B cell (primary cell): Measurements from ENCODE around the gene UBXN6. TPM values are rescaled to one million over a fixed set of nuclear protein-coding genes. Genes with fewer than 3 reads are reported as not detected.

Experiments used
- ATAC-seq: fragments of 200-7000 bp; cut with Tn5 transposase; one replicate; pipeline ENCODE4 v1.10.0; 2021; ENCODE audit warnings: low read depth, mild to moderate bottlenecking, moderate number of reproducible peaks, moderate library complexity
- CTCF ChIA-PET: fragments of 350-600 bp; sonication (Branson Sonifier 250); formaldehyde crosslinking; loops from one replicate; lab custom pipeline; 2021; ENCODE audit warnings: antibody characterized with exemption, inconsistent platforms; lab: Charles Lee
- POLR2A ChIA-PET: fragments of 350-600 bp; sonication (Branson Sonifier 250); formaldehyde crosslinking; loops from one replicate; lab custom pipeline; 2021; ENCODE audit warnings: antibody characterized with exemption; lab: Charles Lee
- DNase-seq: peaks from one replicate; pipeline ENCODE4 v3.0.0; 2013
- H2AFZ ChIP-seq: 2 replicates; pipeline ENCODE4 v1.6.1; 2012; ENCODE audit warnings: mild to moderate bottlenecking, low read depth, low read length; ENCODE audit not compliant: insufficient read depth, poor library complexity, severe bottlenecking
- H3K27ac ChIP-seq, 2 donors: 1 replicate in 1 of 2; 2 replicates in 1 of 2; pipeline ENCODE4 v1.5.1; 2012 to 2013; ENCODE audit warnings: low read length in 2 of 2, mild to moderate bottlenecking in 2 of 2, moderate library complexity in 1 of 2
- H3K27me3 ChIP-seq, 4 experiments: fragments of 200-600 bp in 1 of 4; sonication (generic) in 1 of 4; replicated peaks in 1 of 4; 1 replicate in 2 of 4; 2 replicates in 2 of 4; pipeline versions ENCODE4 v1.6.1 to v1.7.0; 2013 to 2016; ENCODE audit warnings: low read length in 3 of 4, mild to moderate bottlenecking in 2 of 4, mixed read lengths in 1 of 4, moderate library complexity in 1 of 4; ENCODE audit not compliant: insufficient read depth in 4 of 4, control insufficient read depth in 3 of 4; ENCODE audit errors: control extremely low read depth in 1 of 4
- H3K36me3 ChIP-seq, 2 experiments: replicated peaks in 1 of 2; 1 replicate in 1 of 2; 2 replicates in 1 of 2; pipeline versions ENCODE4 v1.6.1 to v1.7.1; 2013; ENCODE audit warnings: low read length in 1 of 2; ENCODE audit not compliant: insufficient read depth in 2 of 2, control insufficient read depth in 1 of 2; ENCODE audit errors: control extremely low read depth in 1 of 2, extremely low read depth in 1 of 2
- H3K4me1 ChIP-seq, 2 donors: fragments of 200-600 bp in 1 of 2; sonication (generic) in 1 of 2; 1 replicate in 1 of 2; 2 replicates in 1 of 2; pipeline versions ENCODE4 v1.5.1 to v1.6.1; 2013 to 2017; ENCODE audit warnings: low read length in 2 of 2; ENCODE audit not compliant: control insufficient read depth in 2 of 2, insufficient read depth in 2 of 2
- H3K4me2 ChIP-seq: replicated peaks from 2 replicates; pipeline ENCODE3; 2012; ENCODE audit warnings: mild to moderate bottlenecking, low read depth, low read length; ENCODE audit not compliant: poor library complexity, severe bottlenecking
- H3K4me3 ChIP-seq, 5 experiments: fragments of 200-600 bp in 1 of 5; sonication (generic) in 1 of 5; 1 replicate in 3 of 5; 2 replicates in 2 of 5; pipeline versions ENCODE4 v1.5.1 to v1.7.0; 2011 to 2016; ENCODE audit warnings: low read length in 4 of 5, mild to moderate bottlenecking in 4 of 5, low read depth in 2 of 5, control low read depth in 1 of 5, moderate library complexity in 1 of 5; ENCODE audit not compliant: insufficient read depth in 1 of 5; ENCODE audit errors: control extremely low read depth in 1 of 5, extremely low read depth in 1 of 5
- H3K79me2 ChIP-seq: fragments of 200-600 bp; sonication (generic); one replicate; pipeline ENCODE4 v1.6.0; 2016; ENCODE audit warnings: low read length; ENCODE audit not compliant: control insufficient read depth, insufficient read depth
- H3K9ac ChIP-seq: fragments of 200-600 bp; sonication (generic); 2 replicates; pipeline ENCODE4 v1.6.1; 2017; ENCODE audit warnings: mild to moderate bottlenecking, low read length, moderate library complexity
- H3K9me3 ChIP-seq, 3 donors: one replicate each; pipeline versions ENCODE4 v1.6.1 to v1.7.1; 2013; ENCODE audit warnings: low read length in 2 of 3; ENCODE audit not compliant: control insufficient read depth in 2 of 3, insufficient read depth in 1 of 3; ENCODE audit errors: control extremely low read depth in 1 of 3
- H4K20me1 ChIP-seq: 2 replicates; pipeline ENCODE4 v1.6.0; 2012; ENCODE audit warnings: mild to moderate bottlenecking, low read length; ENCODE audit not compliant: insufficient read depth, control insufficient read depth, poor library complexity, severe bottlenecking
- H3K27ac Mint-ChIP-seq: one replicate; pipeline ENCODE4 v1.8.0; 2021; ENCODE audit warnings: mixed read lengths
- H3K27me3 Mint-ChIP-seq: one replicate; pipeline ENCODE4 v1.8.0; 2021; ENCODE audit warnings: mixed read lengths
- H3K4me1 Mint-ChIP-seq: one replicate; pipeline ENCODE4 v1.8.0; 2021; ENCODE audit warnings: mixed read lengths
- H3K4me3 Mint-ChIP-seq: one replicate; pipeline ENCODE4 v1.8.0; 2021; ENCODE audit warnings: mixed read lengths
- H3K9me3 Mint-ChIP-seq: one replicate; pipeline ENCODE4 v1.8.0; 2022; ENCODE audit warnings: mixed read lengths; ENCODE audit not compliant: insufficient read depth
- EZH2 ChIP-seq: IDR thresholded peaks from 2 replicates; pipeline ENCODE4 v1.6.1; 2012; ENCODE audit warnings: borderline replicate concordance, low read depth, mild to moderate bottlenecking, moderate library complexity, low read length; ENCODE audit not compliant: insufficient read depth, poor library complexity, severe bottlenecking
- WGBS: methylation state at CpG from one replicate; pipeline ENCODE4 v1.1.5; 2013; ENCODE audit warnings: missing lambda C conversion rate; ENCODE audit not compliant: insufficient coverage; 5-methylcytosine and 5-hydroxymethylcytosine counted together
- intact Hi-C: fragments of 100-400 bp; cut with micrococcal nuclease; formaldehyde crosslinking; loops from one replicate; pipeline ENCODE4 v1.10.0; 2022
- polyA plus RNA-seq: library from polyadenylated mRNA; depleted of rRNA; stranded (reverse); fragments of >200 nt; gene quantifications from 2 replicates; pipeline ENCODE4 v1.2.3, GENCODE V29; 2012
- total RNA-seq, 2 donors: library from RNA; stranded (reverse); fragments of 120-200 nt in 1 of 2; gene quantifications; 1 replicate in 1 of 2; 2 replicates in 1 of 2; pipeline versions ENCODE4 v1.2.3 to v1.2.4, GENCODE V29; 2013 to 2022
- TF ChIP-seq, protein P1 (sequence below): fragments of 200-600 bp; IDR thresholded peaks from one replicate; pipeline ENCODE4 v1.8.0; 2022; ENCODE audit warnings: antibody characterized with exemption, mild to moderate bottlenecking

The UBXN6 gene
- total and polyA plus RNA-seq, 2 donors (not counting 1 experiment from before 2014, with no cell fraction given) = 75.8 to 76.6 TPM

- Histone ChIP-seq H3K9me3 (no peaks in the 10 kb centered on the region), H2AFZ (no peak overlapping the region), H4K20me1 (no peaks in the 10 kb centered on the region), H3K9ac (no peak overlapping the region), H3K27me3 (no peaks in the 10 kb centered on the region), H3K4me1 (no peaks in the 10 kb centered on the region), H3K79me2 (no peaks in the 10 kb centered on the region), H3K4me2 (no peak overlapping the region), H3K27ac (no peak overlapping the region), H3K4me3 (no peak overlapping the region), H3K36me3 (no peaks in the 10 kb centered on the region)
- intact Hi-C loops = no loop called here
- H3K27me3 Mint-ChIP-seq = no peaks in the 10 kb centered on the region
- ChIA-PET POLR2A (interaction anchor here (0.7 kb wide), 1 partner anchor 205 kb away, joined by 8 read pairs; the partner anchor contains the start of gene MYDGF), CTCF (interaction anchor here (0.6 to 0.7 kb wide), 2 partner anchors 11 to 47 kb away, joined by 3 read pairs; no protein-coding TSS in a partner anchor)
- ATAC-seq (no peak), DNase-seq (no peak)
- H3K27ac Mint-ChIP-seq = no peak overlapping the region
- TF ChIP-seq EZH2 = no peak
- TF ChIP-seq, protein P1, sequence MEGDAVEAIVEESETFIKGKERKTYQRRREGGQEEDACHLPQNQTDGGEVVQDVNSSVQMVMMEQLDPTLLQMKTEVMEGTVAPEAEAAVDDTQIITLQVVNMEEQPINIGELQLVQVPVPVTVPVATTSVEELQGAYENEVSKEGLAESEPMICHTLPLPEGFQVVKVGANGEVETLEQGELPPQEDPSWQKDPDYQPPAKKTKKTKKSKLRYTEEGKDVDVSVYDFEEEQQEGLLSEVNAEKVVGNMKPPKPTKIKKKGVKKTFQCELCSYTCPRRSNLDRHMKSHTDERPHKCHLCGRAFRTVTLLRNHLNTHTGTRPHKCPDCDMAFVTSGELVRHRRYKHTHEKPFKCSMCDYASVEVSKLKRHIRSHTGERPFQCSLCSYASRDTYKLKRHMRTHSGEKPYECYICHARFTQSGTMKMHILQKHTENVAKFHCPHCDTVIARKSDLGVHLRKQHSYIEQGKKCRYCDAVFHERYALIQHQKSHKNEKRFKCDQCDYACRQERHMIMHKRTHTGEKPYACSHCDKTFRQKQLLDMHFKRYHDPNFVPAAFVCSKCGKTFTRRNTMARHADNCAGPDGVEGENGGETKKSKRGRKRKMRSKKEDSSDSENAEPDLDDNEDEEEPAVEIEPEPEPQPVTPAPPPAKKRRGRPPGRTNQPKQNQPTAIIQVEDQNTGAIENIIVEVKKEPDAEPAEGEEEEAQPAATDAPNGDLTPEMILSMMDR = no peak
- no peak overlapping the region for H3K4me3 Mint-ChIP-seq
- H3K4me1 Mint-ChIP-seq = no peaks in the 10 kb centered on the region
- no peaks in the 10 kb centered on the region for H3K9me3 Mint-ChIP-seq
- WGBS = 60% methylated on average over 1 of the region's 8 CpGs
These were observed 7.4 kb upstream of the UBXN6 start for GRCh38 chr19:4464815-4465581.
